ENCODE data around the gene SHCBP1. TPM values are rescaled to one million over a fixed set of nuclear protein-coding genes. Genes with fewer than 3 reads are reported as not detected.

Gene SHCBP1, protein sequence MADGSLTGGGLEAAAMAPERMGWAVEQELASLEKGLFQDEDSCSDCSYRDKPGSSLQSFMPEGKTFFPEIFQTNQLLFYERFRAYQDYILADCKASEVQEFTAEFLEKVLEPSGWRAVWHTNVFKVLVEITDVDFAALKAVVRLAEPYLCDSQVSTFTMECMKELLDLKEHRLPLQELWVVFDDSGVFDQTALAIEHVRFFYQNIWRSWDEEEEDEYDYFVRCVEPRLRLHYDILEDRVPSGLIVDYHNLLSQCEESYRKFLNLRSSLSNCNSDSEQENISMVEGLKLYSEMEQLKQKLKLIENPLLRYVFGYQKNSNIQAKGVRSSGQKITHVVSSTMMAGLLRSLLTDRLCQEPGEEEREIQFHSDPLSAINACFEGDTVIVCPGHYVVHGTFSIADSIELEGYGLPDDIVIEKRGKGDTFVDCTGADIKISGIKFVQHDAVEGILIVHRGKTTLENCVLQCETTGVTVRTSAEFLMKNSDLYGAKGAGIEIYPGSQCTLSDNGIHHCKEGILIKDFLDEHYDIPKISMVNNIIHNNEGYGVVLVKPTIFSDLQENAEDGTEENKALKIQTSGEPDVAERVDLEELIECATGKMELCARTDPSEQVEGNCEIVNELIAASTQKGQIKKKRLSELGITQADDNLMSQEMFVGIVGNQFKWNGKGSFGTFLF
- total RNA-seq, result 1.6 TPM
- polyA plus RNA-seq (ENCODE audit: insufficient read depth, low read depth, low replicate concordance), result 2.6 TPM
- long read RNA-seq, donor 1, partial matches to known transcripts, result 0 of 1 reads
- long read RNA-seq, donor 1, other reads (novel, unspliced or antisense), result 0 of 1 reads
- long read RNA-seq, donor 2, result 0 reads
- long read RNA-seq, donor 3, partial matches to known transcripts, result 0 of 1 reads
- long read RNA-seq, donor 3, other reads (novel, unspliced or antisense), result 0 of 1 reads
- long read RNA-seq, donor 4, partial matches to known transcripts, result 0 of 1 reads
- long read RNA-seq, donor 4, other reads (novel, unspliced or antisense), result 0 of 1 reads
- long read RNA-seq, donor 5, result 0 reads
- long read RNA-seq, donor 6, result 0 reads
- long read RNA-seq, donor 7, partial matches to known transcripts, result 0 of 2 reads
- long read RNA-seq, donor 7, other reads (novel, unspliced or antisense), result 0 of 2 reads
- long read RNA-seq, donor 8, partial matches to known transcripts, result 0 of 1 reads
- long read RNA-seq, donor 8, other reads (novel, unspliced or antisense), result 0 of 1 reads
- long read RNA-seq, donor 9, result 0 reads
- long read RNA-seq, donor 10, partial matches to known transcripts, result 0 of 1 reads
- long read RNA-seq, donor 10, other reads (novel, unspliced or antisense), result 0 of 1 reads

DNA sequence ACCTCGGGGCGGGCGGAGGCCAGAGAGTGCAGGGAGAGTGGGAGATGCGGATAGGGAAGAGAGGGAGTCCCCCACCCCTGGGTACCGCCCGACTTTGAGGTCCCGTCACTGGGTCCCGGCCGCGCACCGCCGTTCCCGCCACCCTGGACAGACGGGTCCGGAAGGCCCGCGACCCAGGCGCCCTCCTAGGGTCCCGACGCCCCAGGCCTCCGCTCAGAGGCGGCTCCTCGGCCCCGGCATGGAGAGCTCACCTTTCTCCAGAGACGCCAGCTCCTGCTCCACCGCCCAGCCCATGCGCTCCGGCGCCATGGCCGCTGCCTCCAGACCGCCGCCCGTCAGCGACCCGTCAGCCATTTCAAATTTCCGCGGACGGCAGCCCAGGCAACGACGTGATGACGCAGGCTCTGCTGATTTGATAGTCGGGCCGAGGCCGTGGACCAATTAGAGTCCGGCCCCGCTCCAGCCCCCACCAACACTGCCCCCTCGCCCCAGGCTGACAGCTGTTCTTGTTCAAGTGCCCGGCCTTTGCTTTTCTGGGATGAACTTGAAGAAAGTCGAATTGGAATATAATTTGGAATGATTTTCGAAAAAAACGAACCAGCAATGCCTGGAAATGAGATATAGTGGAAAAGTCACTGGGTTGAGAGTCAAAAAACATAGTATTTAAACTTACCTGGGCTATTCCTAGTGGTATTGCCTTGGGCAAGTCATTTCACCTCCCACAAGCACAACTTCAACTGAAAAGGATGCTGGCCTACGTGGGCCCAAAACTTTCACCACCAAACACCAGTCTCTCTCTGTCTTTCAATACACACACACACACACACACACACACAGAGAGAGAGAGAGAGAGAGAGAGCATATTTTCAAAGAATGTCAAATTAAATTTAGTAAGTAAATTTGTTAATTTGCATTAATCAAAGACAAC is at the start of gene SHCBP1:
Gene SHCBP1, minus strand, starts transcription at position 374 of the 928 bp plus-strand sequence. Its CDS starts 20 bp downstream, at position 354.
- TF ChIP-seq, protein P1, sequence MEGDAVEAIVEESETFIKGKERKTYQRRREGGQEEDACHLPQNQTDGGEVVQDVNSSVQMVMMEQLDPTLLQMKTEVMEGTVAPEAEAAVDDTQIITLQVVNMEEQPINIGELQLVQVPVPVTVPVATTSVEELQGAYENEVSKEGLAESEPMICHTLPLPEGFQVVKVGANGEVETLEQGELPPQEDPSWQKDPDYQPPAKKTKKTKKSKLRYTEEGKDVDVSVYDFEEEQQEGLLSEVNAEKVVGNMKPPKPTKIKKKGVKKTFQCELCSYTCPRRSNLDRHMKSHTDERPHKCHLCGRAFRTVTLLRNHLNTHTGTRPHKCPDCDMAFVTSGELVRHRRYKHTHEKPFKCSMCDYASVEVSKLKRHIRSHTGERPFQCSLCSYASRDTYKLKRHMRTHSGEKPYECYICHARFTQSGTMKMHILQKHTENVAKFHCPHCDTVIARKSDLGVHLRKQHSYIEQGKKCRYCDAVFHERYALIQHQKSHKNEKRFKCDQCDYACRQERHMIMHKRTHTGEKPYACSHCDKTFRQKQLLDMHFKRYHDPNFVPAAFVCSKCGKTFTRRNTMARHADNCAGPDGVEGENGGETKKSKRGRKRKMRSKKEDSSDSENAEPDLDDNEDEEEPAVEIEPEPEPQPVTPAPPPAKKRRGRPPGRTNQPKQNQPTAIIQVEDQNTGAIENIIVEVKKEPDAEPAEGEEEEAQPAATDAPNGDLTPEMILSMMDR (IDR thresholded peaks at IDR 0.05; ENCODE audit: borderline replicate concordance, extremely low read depth, insufficient read depth), result no peak
- H3K9me3 ChIP-seq (ENCODE audit: control insufficient read depth in 2 of 3, insufficient read depth in 1 of 3, low read length in 3 of 3), result no peaks in the 10 kb centered on the region
- H3K4me1 ChIP-seq (ENCODE audit: control insufficient read depth in 2 of 3, insufficient read depth in 2 of 3, low read depth in 1 of 3, low read length in 3 of 3), result peaks cover 0 to 4% (median 0%) of the 10 kb centered on the region in 3 donors
- peak within 1 kb of the TSS; percentile 33 to 62 (median 48) for H3K4me3 ChIP-seq (ENCODE audit: low read length in 3 of 3)
- FAIRE-seq (no peak), DNase-seq (peak; percentile 93 to 96 (median 93))
- H3K27me3 ChIP-seq (ENCODE audit: control insufficient read depth, insufficient read depth, low read length), result no peaks in the 10 kb centered on the region
- peak within 1 kb of the TSS in 1 of 3 donors; percentile 64 for H3K9ac ChIP-seq (ENCODE audit: low read length in 3 of 3)
- H3K27ac ChIP-seq (ENCODE audit: low read depth in 2 of 2, low read length in 2 of 2), result no peak within 1 kb of the TSS
- intact Hi-C loops (cut with DNase I), result no loop called here
- H3K36me3 ChIP-seq (ENCODE audit: control insufficient read depth in 2 of 3, insufficient read depth in 3 of 3, low read length in 3 of 3), result no peaks in the 10 kb centered on the region

GRCh38 chr16:46662123-46662522 is 40.9 kb upstream of the SHCBP1 start:
- peaks cover 6 to 25% (median 10%) of the 10 kb centered on the region in 3 donors for H3K36me3 ChIP-seq (ENCODE audit: control insufficient read depth in 2 of 3, insufficient read depth in 3 of 3, low read length in 3 of 3)
- no peaks in the 10 kb centered on the region for H3K4me1 ChIP-seq (ENCODE audit: control insufficient read depth in 2 of 3, insufficient read depth in 2 of 3, low read depth in 1 of 3, low read length in 3 of 3)
- TF ChIP-seq, protein P1 (IDR thresholded peaks at IDR 0.05; ENCODE audit: borderline replicate concordance, extremely low read depth, insufficient read depth), result no peak
- intact Hi-C loops (cut with DNase I), result no loop called here
- H3K4me3 ChIP-seq (ENCODE audit: low read length in 3 of 3), result no peak overlapping the region
- H3K27ac ChIP-seq (ENCODE audit: low read depth in 2 of 2, low read length in 2 of 2), result no peak overlapping the region
- FAIRE-seq (no peak), DNase-seq (no peak)
- H3K9me3 ChIP-seq (ENCODE audit: control insufficient read depth in 2 of 3, insufficient read depth in 1 of 3, low read length in 3 of 3), result no peaks in the 10 kb centered on the region
- no peak overlapping the region for H3K9ac ChIP-seq (ENCODE audit: low read length in 3 of 3)
- no peaks in the 10 kb centered on the region for H3K27me3 ChIP-seq (ENCODE audit: control insufficient read depth, insufficient read depth, low read length)

DNA sequence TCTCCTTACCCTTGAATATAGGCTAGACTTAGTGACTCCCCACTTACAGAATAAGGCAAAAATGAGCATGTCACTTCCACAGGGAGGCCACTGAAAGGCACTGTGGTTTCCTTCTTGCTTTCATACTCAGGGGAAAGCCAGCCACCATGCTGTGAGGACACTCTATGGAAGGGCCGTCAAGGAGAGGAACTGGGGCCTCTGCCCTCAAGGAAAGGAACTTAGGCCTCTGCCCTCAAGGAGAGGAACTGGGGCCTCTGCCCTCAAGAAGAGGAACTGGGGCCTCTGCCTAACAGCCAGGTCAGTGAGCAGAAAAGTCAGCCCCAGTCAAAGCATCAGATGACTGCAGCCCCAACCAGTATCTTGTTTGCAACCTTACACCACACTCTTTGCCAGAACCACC is 37.7 kb upstream of the SHCBP1 start:
- TF ChIP-seq, protein P1 (IDR thresholded peaks at IDR 0.05; ENCODE audit: borderline replicate concordance, extremely low read depth, insufficient read depth), result no peak
- no peak overlapping the region for H3K27ac ChIP-seq (ENCODE audit: low read depth in 2 of 2, low read length in 2 of 2)
- H3K36me3 ChIP-seq (ENCODE audit: control insufficient read depth in 2 of 3, insufficient read depth in 3 of 3, low read length in 3 of 3), result peaks cover 6 to 11% (median 7%) of the 10 kb centered on the region in 3 donors
- H3K9ac ChIP-seq (ENCODE audit: low read length in 3 of 3), result no peak overlapping the region
- DNase-seq (peak in 1 of 5 donors; percentile 11), FAIRE-seq (no peak)
- no peaks in the 10 kb centered on the region for H3K27me3 ChIP-seq (ENCODE audit: control insufficient read depth, insufficient read depth, low read length)
- H3K4me1 ChIP-seq (ENCODE audit: control insufficient read depth in 2 of 3, insufficient read depth in 2 of 3, low read depth in 1 of 3, low read length in 3 of 3), result no peaks in the 10 kb centered on the region
- intact Hi-C loops (cut with DNase I), result no loop called here
- H3K4me3 ChIP-seq (ENCODE audit: low read length in 3 of 3), result no peak overlapping the region
- H3K9me3 ChIP-seq (ENCODE audit: control insufficient read depth in 2 of 3, insufficient read depth in 1 of 3, low read length in 3 of 3), result no peaks in the 10 kb centered on the region

Data from kidney (tissue), 22 donors.